Islet precursor cell (in vitro differentiated cells): ENCODE data around the gene TMPRSS6.

ENCODE experiments used
- DNase-seq: peaks from one replicate; pipeline ENCODE4 v3.0.0-alpha.2; 2018

Gene TMPRSS6

GRCh38 chr22:37112084-37112728 is 2.7 kb upstream of the TMPRSS6 start:
- no peak for DNase-seq

- DNase-seq = no peak
These were observed 1.7 kb upstream of the TMPRSS6 start for GRCh38 chr22:37111156-37111717.

GRCh38 chr22:37107816-37108621 is 1.5 kb downstream of the TMPRSS6 start:
- no peak for DNase-seq

GRCh38 chr22:37105990-37106389 is 3.5 kb downstream of the TMPRSS6 start:
- DNase-seq = no peak

- no peak for DNase-seq
These were observed 4.4 kb downstream of the TMPRSS6 start for GRCh38 chr22:37105154-37105553.

GRCh38 chr22:37103656-37104452 is 5.7 kb downstream of the TMPRSS6 start:
- DNase-seq = no peak

- DNase-seq = no peak
These were observed 6.4 kb downstream of the TMPRSS6 start for GRCh38 chr22:37103151-37103550.

- DNase-seq = no peak
These were observed 8.0 kb downstream of the TMPRSS6 start for GRCh38 chr22:37101311-37102066.

GRCh38 chr22:37100589-37101127 is 8.9 kb downstream of the TMPRSS6 start:
- no peak for DNase-seq

- no peak for DNase-seq
These were observed 10.4 kb downstream of the TMPRSS6 start for GRCh38 chr22:37098976-37099591.

GRCh38 chr22:37097346-37097745 is 12.2 kb downstream of the TMPRSS6 start:
- DNase-seq = no peak

- no peak for DNase-seq
These were observed 14.4 kb downstream of the TMPRSS6 start for GRCh38 chr22:37095113-37095512.

GRCh38 chr22:37094239-37094638 is 15.3 kb downstream of the TMPRSS6 start:
- DNase-seq = no peak

GRCh38 chr22:37092997-37093396 is 16.5 kb downstream of the TMPRSS6 start:
- DNase-seq = no peak

GRCh38 chr22:37091994-37092393 is 17.5 kb downstream of the TMPRSS6 start:
- DNase-seq = no peak

- no peak for DNase-seq
These were observed 18.4 kb downstream of the TMPRSS6 start for GRCh38 chr22:37090920-37091695.

- no peak for DNase-seq
These were observed 20.1 kb downstream of the TMPRSS6 start for GRCh38 chr22:37089434-37089833.

- no peak for DNase-seq
These were observed 20.6 kb downstream of the TMPRSS6 start for GRCh38 chr22:37088750-37089408.

GRCh38 chr22:37088108-37088605 is 21.4 kb downstream of the TMPRSS6 start:
- peak; percentile 69 for DNase-seq

GRCh38 chr22:37086184-37086583 is 23.3 kb downstream of the TMPRSS6 start:
- no peak for DNase-seq
